GM06990 (cell line): ENCODE data around the gene HDAC4.

Experiments used
- DNase-seq: peaks from one replicate; pipeline ENCODE4 v3.0.0-alpha.2; 2011; ENCODE audit not compliant: insufficient read length; ENCODE audit errors: extremely low read depth
- H3K27me3 ChIP-seq: replicated peaks from 2 replicates; pipeline ENCODE4 v1.6.0; 2011; ENCODE audit warnings: low read length; ENCODE audit not compliant: control insufficient read depth, insufficient read depth
- H3K36me3 ChIP-seq: 2 replicates; pipeline ENCODE4 v1.5.1; 2011; ENCODE audit warnings: low read length; ENCODE audit not compliant: control insufficient read depth, insufficient read depth
- H3K4me3 ChIP-seq: replicated peaks from 2 replicates; pipeline ENCODE4 v1.5.1; 2011; ENCODE audit warnings: low read depth, mild to moderate bottlenecking, control low read depth, low read length
- CTCF ChIP-seq: IDR thresholded peaks from 2 replicates; pipeline ENCODE4 v1.5.1; 2011; ENCODE audit warnings: low read length, control low read depth, mild to moderate bottlenecking, inconsistent platforms; ENCODE audit not compliant: insufficient read depth, poor library complexity, severe bottlenecking

HDAC4 gene

GRCh38 chr2:239153806-239154591, 246.8 kb downstream of the HDAC4 start:
- no peak for TF ChIP-seq CTCF
- Histone ChIP-seq H3K36me3 (no peaks in the 10 kb centered on the region), H3K4me3 (no peak overlapping the region), H3K27me3 (no peaks in the 10 kb centered on the region)
- DNase-seq = no peak

GRCh38 chr2:239152916-239153305, 247.9 kb downstream of the HDAC4 start:
- no peak for TF ChIP-seq CTCF
- no peak for DNase-seq
- Histone ChIP-seq H3K36me3 (no peaks in the 10 kb centered on the region), H3K27me3 (no peaks in the 10 kb centered on the region), H3K4me3 (no peak overlapping the region)

- Histone ChIP-seq H3K27me3 (no peaks in the 10 kb centered on the region), H3K4me3 (no peak overlapping the region), H3K36me3 (no peaks in the 10 kb centered on the region)
- no peak for TF ChIP-seq CTCF
- no peak for DNase-seq
Observed at GRCh38 chr2:239152239-239152915, 248.4 kb downstream of the HDAC4 start.

- H3K36me3 ChIP-seq = no peaks in the 10 kb centered on the region
- no peak for DNase-seq
Observed at GRCh38 chr2:239151201-239152131, 249.4 kb downstream of the HDAC4 start.

More at GRCh38 chr2:239151201-239152131, 249.4 kb downstream of the HDAC4 start:
- Histone ChIP-seq H3K27me3 (no peaks in the 10 kb centered on the region), H3K4me3 (no peak overlapping the region)
- no peak for TF ChIP-seq CTCF
